HG02588 (cell line): Measurements from ENCODE around the gene PACS2.
"Not testable (repeated sequence)": the region's sequence is repeated elsewhere in the genome, so short reads cannot be mapped to it uniquely, and the experiment has no call there.

Experiments used
- ATAC-seq: cut with Tn5 transposase; IDR thresholded peaks from one replicate; pipeline ENCODE4 v1.9.1; 2021; ENCODE audit warnings: mild to moderate bottlenecking, moderate library complexity; ENCODE audit not compliant: unreplicated experiment

Gene PACS2

DNA sequence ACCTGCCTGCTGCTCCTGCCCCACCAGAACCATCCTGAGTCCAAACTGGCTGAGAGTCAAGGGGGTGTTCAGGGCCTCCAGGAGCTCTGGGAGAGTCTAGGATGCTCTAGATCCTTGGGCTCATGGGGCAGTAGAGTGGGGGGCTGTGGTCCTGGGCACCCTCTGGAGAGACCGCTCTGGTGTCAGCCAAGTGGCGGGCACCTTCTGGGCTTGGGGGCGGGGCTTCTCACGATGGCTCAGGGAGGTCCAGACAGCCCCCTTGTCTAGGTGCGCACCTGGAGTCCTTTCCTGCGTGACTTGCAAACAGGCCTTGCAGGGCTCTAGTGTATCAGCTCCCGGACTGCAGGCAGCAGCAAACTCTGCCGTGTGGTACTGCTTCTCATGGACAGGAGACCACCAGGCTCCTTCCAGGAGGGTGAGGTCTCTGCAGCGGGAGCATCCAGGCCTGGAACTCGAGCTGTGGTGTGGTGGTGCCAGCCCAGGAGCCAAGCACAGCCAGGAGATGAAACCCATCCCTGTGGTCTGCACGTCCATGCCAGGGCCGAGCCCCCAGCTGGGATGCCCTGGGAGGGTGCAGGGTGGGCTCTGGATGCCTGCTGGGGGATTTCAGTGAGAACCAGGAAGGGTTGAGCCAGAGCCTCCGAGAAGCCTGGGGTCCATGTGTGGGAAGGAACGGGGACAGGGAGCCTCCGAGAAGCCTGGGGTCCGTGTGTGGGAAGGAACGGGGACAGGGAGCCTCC lies 15.0 kb downstream of the PACS2 start:
- ATAC-seq, result no peak

DNA sequence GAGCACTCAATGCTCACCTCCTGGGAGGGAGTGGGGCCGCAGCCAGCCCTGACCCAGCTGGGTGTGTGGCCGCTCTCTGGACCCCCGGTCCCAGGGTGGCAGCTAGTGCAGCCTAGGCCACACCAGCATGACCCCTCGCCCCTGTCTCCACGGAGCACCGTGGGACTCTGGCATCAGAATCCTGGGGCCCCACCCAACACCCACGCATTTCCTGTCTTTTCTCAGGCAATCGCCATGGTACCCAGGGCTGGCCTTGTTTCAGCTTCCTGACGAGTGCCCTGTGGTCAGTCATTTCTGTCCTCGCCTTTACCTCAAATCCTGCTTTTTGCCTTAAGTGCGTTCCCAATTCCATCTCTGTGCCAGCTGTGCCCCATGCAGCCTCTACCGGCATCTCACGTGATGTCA lies 15.9 kb downstream of the PACS2 start:
- no peak for ATAC-seq

GRCh38 chr14:105331575-105332349 lies 17.2 kb downstream of the PACS2 start:
- no peak for ATAC-seq

GRCh38 chr14:105332350-105332874 lies 17.9 kb downstream of the PACS2 start:
- no peak for ATAC-seq

GRCh38 chr14:105333020-105333490 lies 18.5 kb downstream of the PACS2 start:
- ATAC-seq, result no peak

GRCh38 chr14:105333613-105334364 lies 19.2 kb downstream of the PACS2 start:
- no peak for ATAC-seq

DNA sequence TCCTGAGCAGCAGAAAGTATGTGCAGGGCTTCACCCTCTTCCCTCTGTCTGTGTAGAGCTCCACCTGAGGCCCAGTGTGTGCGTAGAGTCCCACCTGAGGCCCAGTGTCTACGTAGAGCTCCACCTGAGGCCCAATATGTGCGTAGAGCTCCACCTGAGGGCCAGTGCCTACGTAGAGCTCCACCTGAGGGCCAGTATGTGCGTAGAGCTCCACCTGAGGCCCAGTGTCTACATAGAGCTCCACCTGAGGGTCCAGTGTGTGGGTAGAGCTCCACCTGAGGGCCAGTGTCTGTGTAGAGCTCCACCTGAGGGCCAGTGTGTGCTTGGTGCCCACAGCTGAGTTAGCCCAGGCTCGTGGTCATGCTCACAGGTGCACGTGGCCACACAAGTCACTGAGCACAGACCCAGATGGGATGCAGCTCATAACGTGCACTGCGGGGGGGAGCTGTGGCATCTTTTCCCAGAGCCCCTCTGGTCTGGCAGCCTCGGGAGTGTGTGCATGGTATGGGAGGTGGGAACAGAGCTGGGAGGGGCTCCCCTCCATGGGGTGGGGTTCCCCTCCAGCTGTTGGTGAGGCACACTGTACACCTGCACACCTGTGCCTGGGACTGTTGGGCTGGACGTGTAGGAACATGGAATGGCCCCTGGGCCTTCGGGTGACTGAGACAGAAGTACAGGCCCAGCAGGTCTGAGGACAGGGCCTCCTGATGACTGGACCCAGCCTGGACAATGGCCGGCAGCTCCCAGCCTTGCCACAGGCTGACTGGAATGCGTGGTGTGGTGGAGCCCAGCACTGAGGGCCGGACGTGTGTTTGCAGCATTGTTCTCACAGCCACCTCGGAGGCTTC lies 20.1 kb downstream of the PACS2 start:
- no peak for ATAC-seq

DNA sequence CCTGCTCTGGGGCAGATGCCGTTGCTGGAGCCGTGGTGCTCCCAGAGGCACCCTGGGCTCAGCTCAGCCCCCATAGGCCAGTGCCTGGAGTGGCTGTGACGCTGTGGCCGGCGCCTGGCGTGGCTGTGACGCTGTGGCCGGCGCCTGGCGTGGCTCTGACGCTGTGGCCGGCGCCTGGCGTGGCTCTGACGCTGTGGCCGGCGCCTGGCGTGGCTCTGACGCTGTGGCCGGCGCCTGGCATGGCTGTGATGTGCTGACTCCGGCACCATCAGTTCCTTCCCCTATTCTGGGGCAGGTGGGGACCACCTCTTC lies 20.6 kb downstream of the PACS2 start:
- ATAC-seq, result not testable (repeated sequence)

GRCh38 chr14:105335735-105336476 lies 21.4 kb downstream of the PACS2 start:
- ATAC-seq, result no peak

DNA sequence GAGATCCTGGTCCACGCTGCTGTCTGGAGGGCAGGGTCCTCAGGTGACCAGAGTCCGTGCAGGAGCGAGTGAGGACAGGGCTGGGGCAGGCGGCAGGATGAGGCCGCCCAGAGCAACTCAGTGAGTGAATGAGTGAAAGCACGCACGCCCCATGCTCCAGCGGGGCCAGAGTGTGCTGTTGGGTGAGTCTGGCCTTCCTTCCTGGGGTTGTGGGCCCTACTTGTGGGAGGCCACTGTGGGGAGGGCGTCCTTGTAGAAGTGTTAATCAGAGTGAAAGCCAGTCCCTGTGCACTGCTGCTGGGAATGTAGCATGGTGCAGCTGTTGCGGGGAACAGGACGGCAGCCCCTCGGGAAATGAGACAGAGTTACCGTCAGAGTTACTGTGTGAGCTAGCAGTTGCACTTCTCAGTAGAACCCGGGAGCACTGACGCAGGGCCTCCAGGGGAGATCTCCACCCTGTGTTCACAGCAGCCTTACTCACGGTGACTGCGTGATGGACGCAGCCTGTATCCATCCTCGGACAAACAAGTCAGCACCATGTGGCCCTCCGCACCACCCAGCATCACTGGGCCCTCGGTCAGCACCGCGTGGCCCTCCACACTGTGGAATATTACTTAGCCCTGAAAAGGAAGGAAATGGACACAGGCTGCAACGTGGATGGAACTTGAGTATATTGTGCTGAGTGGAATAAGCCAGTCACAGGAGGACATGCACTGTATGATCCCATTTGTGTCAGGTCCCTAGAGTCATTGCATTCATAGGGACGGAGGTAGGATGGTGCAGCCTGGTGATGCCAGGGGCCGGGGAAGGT lies 22.1 kb downstream of the PACS2 start:
- no peak for ATAC-seq

- ATAC-seq, result no peak
These were observed 22.9 kb downstream of the PACS2 start for GRCh38 chr14:105337433-105337832.

GRCh38 chr14:105337966-105338741 lies 23.6 kb downstream of the PACS2 start:
- no peak for ATAC-seq

DNA sequence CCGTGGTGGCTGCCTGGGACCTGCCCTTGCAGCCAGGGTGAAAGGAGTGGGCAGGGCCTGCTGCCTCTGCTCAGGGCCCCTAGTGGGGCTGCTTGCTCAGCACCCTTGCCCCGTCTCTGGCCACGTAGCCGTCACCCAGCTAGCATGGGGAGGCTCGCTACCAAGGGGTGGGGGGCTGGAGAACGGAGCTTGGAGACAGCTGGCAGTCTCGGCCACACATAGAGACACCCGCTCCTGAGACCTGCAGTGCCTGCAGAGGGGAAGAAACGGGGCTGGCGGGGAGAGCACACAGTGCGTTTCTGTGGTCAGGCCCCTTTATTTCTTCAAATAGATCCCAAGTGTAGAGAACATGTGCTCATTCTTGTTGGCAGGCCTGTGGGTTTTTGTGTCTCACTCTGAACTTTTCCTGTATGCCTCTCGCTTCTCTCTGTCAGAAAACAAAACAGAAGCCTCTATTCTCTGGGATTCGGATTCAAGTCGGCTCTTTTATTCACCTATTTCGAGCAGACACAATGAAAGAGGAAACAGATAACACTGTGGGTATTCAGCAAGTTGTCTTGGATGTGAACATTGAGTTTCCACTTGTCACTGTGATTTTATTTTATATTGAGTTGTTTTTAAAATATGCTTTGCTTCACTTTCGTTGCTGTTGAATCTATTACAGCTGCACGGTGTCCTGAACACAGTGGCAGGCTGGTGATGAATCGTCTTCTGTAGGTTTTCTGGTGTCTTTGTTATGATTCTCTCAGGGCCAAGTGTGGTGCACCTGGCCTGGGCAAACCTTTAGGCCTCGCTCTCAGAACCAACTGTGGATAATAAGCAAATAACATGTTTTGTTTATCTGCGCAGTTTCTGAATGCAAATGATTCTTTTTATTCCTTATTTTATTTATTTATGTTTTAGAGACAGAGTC lies 26.5 kb downstream of the PACS2 start:
- ATAC-seq, result no peak

GRCh38 chr14:105343194-105343593 lies 28.6 kb downstream of the PACS2 start:
- no peak for ATAC-seq

DNA sequence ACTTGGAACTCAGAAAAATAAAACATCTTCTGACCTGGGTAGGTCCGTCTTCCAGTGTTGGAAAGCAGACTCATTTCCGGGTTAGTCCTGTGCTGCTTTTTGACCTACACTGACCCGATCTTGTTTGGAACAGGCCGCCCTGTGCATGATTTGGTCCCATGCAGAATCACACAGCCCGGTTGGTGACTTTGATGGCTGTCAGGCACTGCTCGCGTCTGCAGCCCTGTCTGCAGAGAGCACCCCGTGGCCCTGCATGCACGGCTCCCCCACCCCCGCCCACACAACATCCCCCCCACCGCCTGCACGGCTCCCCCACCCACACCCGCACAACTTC lies 31.6 kb downstream of the PACS2 start:
- ATAC-seq, result no peak

DNA sequence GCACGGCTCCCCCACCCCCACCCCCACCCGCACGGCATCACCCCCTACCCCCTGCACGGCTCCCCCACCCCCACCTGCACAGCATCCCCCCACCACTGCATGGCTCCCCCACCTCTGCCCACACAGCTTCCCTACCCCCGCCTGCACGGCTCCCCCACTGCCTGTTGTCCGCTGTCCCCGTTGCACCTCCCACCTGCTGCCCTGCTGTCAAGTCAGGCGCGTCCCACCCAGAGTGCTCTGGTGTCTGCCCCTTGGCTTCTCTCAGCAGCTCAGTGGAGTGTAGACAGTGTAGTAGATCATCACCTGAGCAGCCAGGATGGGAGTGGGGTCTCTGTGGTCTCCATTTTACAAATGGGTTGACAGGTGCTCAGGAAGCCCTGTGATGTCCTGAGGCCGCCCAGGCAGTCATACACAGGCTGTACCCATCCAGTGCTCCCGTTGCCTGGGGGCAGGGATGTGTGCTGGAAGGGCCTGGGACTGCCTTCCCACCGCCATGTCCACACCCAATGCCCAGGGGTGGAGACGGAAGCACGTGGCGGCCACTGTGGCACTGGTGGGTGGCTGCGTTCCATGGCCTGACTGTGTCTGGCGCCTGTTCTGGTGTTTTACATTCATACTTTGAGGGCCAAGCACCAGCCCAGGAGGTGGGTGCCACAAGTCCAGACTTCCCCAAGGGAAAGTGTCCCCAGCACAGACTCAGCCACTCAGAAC lies 32.5 kb downstream of the PACS2 start:
- ATAC-seq, result no peak

DNA sequence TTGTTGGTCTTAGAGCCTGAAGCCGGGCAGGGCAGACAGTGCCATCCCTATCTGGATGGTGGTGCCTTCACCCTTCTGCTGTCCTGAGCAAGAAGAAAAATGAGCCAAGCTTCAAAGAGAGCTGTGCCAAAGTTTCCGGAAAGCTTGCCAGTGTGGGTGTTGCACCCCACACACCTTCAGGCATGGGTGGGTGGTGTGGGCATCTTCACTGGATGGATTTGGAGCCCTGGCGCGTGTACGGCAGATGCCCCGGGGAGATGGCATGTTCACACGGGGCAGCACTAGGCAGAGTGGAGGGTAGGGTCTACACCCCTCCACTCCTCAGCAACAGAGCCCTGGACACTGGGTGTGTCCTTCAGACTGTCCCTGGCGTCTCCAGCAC lies 33.0 kb downstream of the PACS2 start:
- ATAC-seq, result no peak
